Fibroblast of lung (primary cell): ENCODE measurements around the gene TGM2.

ENCODE experiments used
- CTCF ChIP-seq, 2 donors: IDR thresholded peaks in 1 of 2; conservative IDR thresholded peaks in 1 of 2; 1 replicate in 1 of 2; 2 replicates in 1 of 2; pipeline ENCODE4 v1.5.1; 2011 to 2012; ENCODE audit warnings: low read length in 2 of 2, control low read depth in 1 of 2, inconsistent platforms in 1 of 2, low read depth in 1 of 2, mild to moderate bottlenecking in 1 of 2
- EZH2 ChIP-seq: IDR thresholded peaks from 2 replicates; pipeline ENCODE4 v1.5.1; 2012; ENCODE audit warnings: low read length, control low read depth, mild to moderate bottlenecking; ENCODE audit errors: missing control alignments

- TF ChIP-seq EZH2: no peak
- no peak for TF ChIP-seq CTCF (conservative IDR thresholded peaks at IDR 0.05 in 1 of 2, IDR thresholded peaks at IDR 0.05 in 1 of 2; ENCODE audit: low read depth in 1 of 2, low read length in 2 of 2)
Observed at GRCh38 chr20:38159566-38159956, 5.5 kb downstream of the TGM2 start.
